Measurements from ENCODE around the gene FAM114A1.

GRCh38 chr4:38829237-38829636, 38.4 kb upstream of the FAM114A1 start:
- TF ChIP-seq CTCF (IDR thresholded peaks at IDR 0.05; ENCODE audit: low read depth, low read length) = no peak
- no peak for TF ChIP-seq EZH2phosphoT487 (IDR thresholded peaks at IDR 0.05; ENCODE audit: low read depth)

All from OCI-LY3 (cell line).